ENCODE results near the gene SETBP1.

The SETBP1 gene

GRCh38 chr18:44659771-44660170, 20.9 kb upstream of the SETBP1 start:
- no peak for TF ChIP-seq CTCF (IDR thresholded peaks at IDR 0.05; ENCODE audit: control insufficient read depth, extremely low read depth, insufficient read depth)
- DNase-seq (ENCODE audit: low read depth) = no peak
- no peak overlapping the region for H3K4me3 ChIP-seq (ENCODE audit: low read depth, low read length)

DNA sequence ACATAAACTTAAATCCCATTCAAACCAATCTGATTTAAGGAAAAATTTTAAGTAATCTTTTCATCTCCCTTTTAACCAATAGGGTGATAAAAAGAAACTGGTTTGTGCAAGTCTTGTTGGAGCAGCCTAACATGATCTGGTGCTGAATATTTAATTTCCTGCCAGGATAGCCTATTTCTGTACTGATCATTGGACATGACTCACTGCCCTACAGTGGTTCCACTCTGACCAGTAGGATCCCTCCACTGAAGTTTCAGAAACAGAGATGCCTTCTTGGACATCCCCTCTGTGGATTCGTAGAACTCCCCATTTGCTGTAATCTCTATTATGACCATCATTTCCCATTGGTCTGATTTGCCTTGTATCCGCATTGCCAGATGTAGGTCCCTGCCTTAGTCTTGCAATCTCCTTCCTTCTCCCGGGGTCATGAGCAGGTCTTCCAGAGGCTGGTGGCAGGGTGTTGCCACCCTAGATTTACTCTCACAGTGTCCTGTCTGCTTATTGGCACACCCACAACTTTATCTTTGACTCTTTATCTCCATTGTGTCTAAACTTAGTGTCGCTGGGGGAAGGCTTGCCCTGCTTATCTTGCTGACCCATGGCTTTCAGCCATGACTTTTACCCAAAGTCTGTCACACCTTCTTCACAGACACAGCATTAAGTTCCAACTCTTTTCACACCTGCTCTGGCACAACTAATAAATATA, 12.3 kb upstream of the SETBP1 start:
- no peak for DNase-seq (ENCODE audit: low read depth)
- TF ChIP-seq CTCF (IDR thresholded peaks at IDR 0.05; ENCODE audit: control insufficient read depth, extremely low read depth, insufficient read depth) = no peak
- no peak overlapping the region for H3K4me3 ChIP-seq (ENCODE audit: low read depth, low read length)

- no peak for DNase-seq (ENCODE audit: low read depth)
- TF ChIP-seq CTCF (IDR thresholded peaks at IDR 0.05; ENCODE audit: control insufficient read depth, extremely low read depth, insufficient read depth) = no peak
- no peak overlapping the region for H3K4me3 ChIP-seq (ENCODE audit: low read depth, low read length)
Measured at GRCh38 chr18:44671914-44672313, 8.8 kb upstream of the SETBP1 start.

GRCh38 chr18:44672506-44672905, 8.2 kb upstream of the SETBP1 start:
- TF ChIP-seq CTCF (IDR thresholded peaks at IDR 0.05; ENCODE audit: control insufficient read depth, extremely low read depth, insufficient read depth) = no peak
- no peak overlapping the region for H3K4me3 ChIP-seq (ENCODE audit: low read depth, low read length)
- DNase-seq (ENCODE audit: low read depth) = no peak

GRCh38 chr18:44673256-44673880, 7.3 kb upstream of the SETBP1 start:
- TF ChIP-seq CTCF (IDR thresholded peaks at IDR 0.05; ENCODE audit: control insufficient read depth, extremely low read depth, insufficient read depth) = no peak
- DNase-seq (ENCODE audit: low read depth) = no peak
- no peak overlapping the region for H3K4me3 ChIP-seq (ENCODE audit: low read depth, low read length)

- TF ChIP-seq CTCF (IDR thresholded peaks at IDR 0.05; ENCODE audit: control insufficient read depth, extremely low read depth, insufficient read depth) = no peak
- DNase-seq (ENCODE audit: low read depth) = no peak
- no peak overlapping the region for H3K4me3 ChIP-seq (ENCODE audit: low read depth, low read length)
Measured at GRCh38 chr18:44677933-44678332, 2.8 kb upstream of the SETBP1 start.

- DNase-seq (ENCODE audit: low read depth) = no peak
- TF ChIP-seq CTCF (IDR thresholded peaks at IDR 0.05; ENCODE audit: control insufficient read depth, extremely low read depth, insufficient read depth) = no peak
- H3K4me3 ChIP-seq (ENCODE audit: low read depth, low read length) = peak overlapping the region; percentile 75
Measured at GRCh38 chr18:44678725-44679055, 2.0 kb upstream of the SETBP1 start.
